Natural killer cell (primary cell): Measurements from ENCODE around the gene TMEM115. TPM values are rescaled to one million over a fixed set of nuclear protein-coding genes. Genes with fewer than 3 reads are reported as not detected.

ENCODE experiments used
- ATAC-seq, 3 donors: fragments of 150-1000 bp in 2 of 3; fragments of 200-7000 bp in 1 of 3; cut with Tn5 transposase; 1 replicate in 1 of 3; 2 replicates in 2 of 3; pipeline ENCODE4 v1.10.0; 2021; ENCODE audit warnings: mild to moderate bottlenecking in 2 of 3, moderate library complexity in 2 of 3
- DNase-seq, 2 donors: peaks; one replicate each; pipeline versions ENCODE4 v3.0.0 to v3.0.0-alpha.2; 2013 to 2021; ENCODE audit warnings: mixed read lengths in 1 of 2
- H3K27ac ChIP-seq: one replicate; pipeline ENCODE4 v1.5.1; 2013; ENCODE audit warnings: mild to moderate bottlenecking, low read length
- H3K27me3 ChIP-seq: one replicate; pipeline ENCODE4 v1.6.1; 2013; ENCODE audit warnings: low read length; ENCODE audit not compliant: control insufficient read depth, insufficient read depth
- H3K36me3 ChIP-seq: one replicate; pipeline ENCODE4 v1.6.1; 2013; ENCODE audit warnings: low read length; ENCODE audit not compliant: control insufficient read depth, insufficient read depth
- H3K4me1 ChIP-seq: one replicate; pipeline ENCODE4 v1.6.1; 2013; ENCODE audit warnings: low read length; ENCODE audit not compliant: control insufficient read depth, insufficient read depth
- H3K4me3 ChIP-seq: one replicate; pipeline ENCODE4 v1.5.1; 2013; ENCODE audit warnings: low read length
- H3K9me3 ChIP-seq: one replicate; pipeline ENCODE4 v1.6.1; 2013; ENCODE audit warnings: low read length; ENCODE audit not compliant: control insufficient read depth, insufficient read depth
- H3K27ac Mint-ChIP-seq, 2 donors: one replicate each; pipeline ENCODE4 v1.8.0; 2022; ENCODE audit warnings: mild to moderate bottlenecking in 2 of 2, mixed read lengths in 2 of 2, moderate library complexity in 1 of 2
- H3K27me3 Mint-ChIP-seq, 2 donors: one replicate each; pipeline ENCODE4 v1.8.0; 2022; ENCODE audit warnings: low read depth in 2 of 2, mixed read lengths in 2 of 2
- H3K36me3 Mint-ChIP-seq: one replicate; pipeline ENCODE4 v1.8.0; 2022; ENCODE audit warnings: mixed read lengths
- H3K4me1 Mint-ChIP-seq, 2 donors: one replicate each; pipeline ENCODE4 v1.8.0; 2022; ENCODE audit warnings: mixed read lengths in 2 of 2
- H3K4me3 Mint-ChIP-seq: one replicate; pipeline ENCODE4 v1.8.0; 2022; ENCODE audit warnings: mild to moderate bottlenecking, moderate library complexity, mixed read lengths
- H3K9me3 Mint-ChIP-seq, 2 donors: one replicate each; pipeline ENCODE4 v1.8.0; 2022; ENCODE audit warnings: mixed read lengths in 2 of 2
- WGBS: methylation state at CpG from one replicate; pipeline ENCODE4 v1.1.7; 2013; ENCODE audit warnings: missing lambda C conversion rate; ENCODE audit not compliant: insufficient coverage; 5-methylcytosine and 5-hydroxymethylcytosine counted together
- intact Hi-C: fragments of 100-400 bp; cut with micrococcal nuclease; formaldehyde crosslinking; loops from one replicate; pipeline ENCODE4 v1.14.2; 2022
- total RNA-seq, 4 donors: library from RNA; stranded (reverse); fragments of 120-200 nt in 1 of 4; gene quantifications; one replicate each; pipeline versions ENCODE4 v1.2.3 to v1.2.4, GENCODE V29; 2013 to 2022
- TF ChIP-seq, protein P1 (sequence below): fragments of 200-600 bp; IDR thresholded peaks from one replicate; pipeline ENCODE4 v1.8.0; 2022; ENCODE audit warnings: antibody characterized with exemption

The TMEM115 gene
- total RNA-seq, 3 donors from 2014 or later (not counting 1 experiment from before 2014, with no cell fraction given), result 15.3 to 24.3 (median 22.7) TPM

DNA sequence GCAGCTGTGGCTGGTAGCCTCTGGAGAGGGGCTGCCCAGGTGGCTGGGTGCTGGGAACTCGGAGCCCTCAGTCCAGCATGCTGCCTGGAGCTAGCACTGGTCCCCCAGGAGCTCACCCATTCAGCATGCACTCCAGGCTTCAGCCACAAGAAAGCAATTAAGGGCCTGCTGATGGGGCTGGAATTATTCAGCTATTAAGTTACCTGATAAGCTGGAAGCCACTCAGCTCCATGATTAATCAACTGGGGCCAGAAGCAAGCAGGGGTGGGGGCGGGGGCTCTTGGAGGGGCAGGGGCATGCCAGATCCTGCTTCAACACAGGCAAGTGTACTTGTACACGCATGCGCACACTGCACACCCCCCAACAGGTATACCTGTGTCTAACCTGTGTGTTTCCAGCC is 22.1 kb upstream of the TMEM115 start:
- TF ChIP-seq, protein P1, sequence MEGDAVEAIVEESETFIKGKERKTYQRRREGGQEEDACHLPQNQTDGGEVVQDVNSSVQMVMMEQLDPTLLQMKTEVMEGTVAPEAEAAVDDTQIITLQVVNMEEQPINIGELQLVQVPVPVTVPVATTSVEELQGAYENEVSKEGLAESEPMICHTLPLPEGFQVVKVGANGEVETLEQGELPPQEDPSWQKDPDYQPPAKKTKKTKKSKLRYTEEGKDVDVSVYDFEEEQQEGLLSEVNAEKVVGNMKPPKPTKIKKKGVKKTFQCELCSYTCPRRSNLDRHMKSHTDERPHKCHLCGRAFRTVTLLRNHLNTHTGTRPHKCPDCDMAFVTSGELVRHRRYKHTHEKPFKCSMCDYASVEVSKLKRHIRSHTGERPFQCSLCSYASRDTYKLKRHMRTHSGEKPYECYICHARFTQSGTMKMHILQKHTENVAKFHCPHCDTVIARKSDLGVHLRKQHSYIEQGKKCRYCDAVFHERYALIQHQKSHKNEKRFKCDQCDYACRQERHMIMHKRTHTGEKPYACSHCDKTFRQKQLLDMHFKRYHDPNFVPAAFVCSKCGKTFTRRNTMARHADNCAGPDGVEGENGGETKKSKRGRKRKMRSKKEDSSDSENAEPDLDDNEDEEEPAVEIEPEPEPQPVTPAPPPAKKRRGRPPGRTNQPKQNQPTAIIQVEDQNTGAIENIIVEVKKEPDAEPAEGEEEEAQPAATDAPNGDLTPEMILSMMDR, result no peak
- no peaks in the 10 kb centered on the region for H3K4me1 ChIP-seq
- Mint-ChIP-seq H3K27me3 (no peaks in the 10 kb centered on the region), H3K4me1 (peaks cover 0 to 18% of the 10 kb centered on the region in 2 donors), H3K27ac (no peak overlapping the region), H3K36me3 (no peaks in the 10 kb centered on the region), H3K4me3 (no peak overlapping the region), H3K9me3 (no peaks in the 10 kb centered on the region)
- WGBS, result 78% methylated on average over 4 of the region's 4 CpGs
- H3K36me3 ChIP-seq, result no peaks in the 10 kb centered on the region
- no peaks in the 10 kb centered on the region for H3K9me3 ChIP-seq
- H3K27ac ChIP-seq, result no peak overlapping the region
- intact Hi-C loops, result no loop called here
- no peak for DNase-seq
- no peak overlapping the region for H3K4me3 ChIP-seq
- ATAC-seq, result no peak
- H3K27me3 ChIP-seq, result no peaks in the 10 kb centered on the region

DNA sequence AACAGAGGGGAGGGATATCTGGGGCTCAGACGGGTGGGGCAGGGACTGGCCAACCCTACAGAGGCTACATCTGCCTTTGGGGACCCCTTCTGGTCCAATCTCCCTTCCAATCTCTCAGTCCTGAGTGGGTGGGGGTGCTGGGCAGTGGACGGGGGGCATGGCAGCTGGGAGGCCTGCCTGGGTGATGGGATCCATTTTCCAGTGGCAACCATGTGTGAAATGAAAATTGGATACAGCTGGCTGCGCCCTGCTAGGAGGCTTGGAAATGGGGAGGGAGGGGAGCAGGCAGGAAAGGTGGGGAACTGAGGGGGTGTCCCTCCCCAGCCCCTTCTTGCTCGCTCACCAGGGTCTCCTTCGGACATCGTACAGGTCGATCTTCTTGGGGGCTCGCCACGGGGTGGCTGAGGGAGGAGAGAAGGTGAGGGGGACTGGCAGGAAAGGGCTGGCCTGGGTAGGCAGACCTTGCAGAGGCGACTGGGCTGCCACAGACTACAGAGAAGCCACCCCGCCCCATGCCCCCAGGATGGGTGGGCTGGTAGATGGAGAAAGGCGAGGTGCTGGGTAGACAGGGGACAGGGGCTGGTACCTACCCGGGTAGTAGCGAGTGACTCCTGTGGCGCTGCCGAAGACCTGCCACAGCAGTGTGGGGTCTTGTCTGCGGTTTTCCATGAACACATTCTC is 21.2 kb upstream of the TMEM115 start:
- WGBS, result 91% methylated on average over 17 of the region's 17 CpGs

DNA sequence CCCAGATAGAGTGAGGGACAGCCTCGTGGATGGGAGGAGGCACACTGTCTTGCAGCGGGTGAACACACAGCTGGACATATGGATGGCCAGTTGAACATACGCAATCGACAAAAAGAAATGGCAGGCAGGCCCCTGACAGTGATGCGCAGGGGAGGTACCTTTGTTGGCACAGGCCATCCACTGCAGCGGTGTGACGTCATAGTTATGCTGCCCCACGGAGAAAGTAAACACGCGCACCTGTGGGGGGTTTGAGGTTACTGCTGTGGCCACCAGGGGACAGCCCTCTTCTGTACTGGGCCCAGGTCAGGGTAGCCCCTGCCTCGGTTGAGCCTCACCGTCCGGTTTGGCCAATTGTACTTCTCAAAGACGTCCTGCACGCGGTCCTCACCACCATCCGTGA is 19.4 kb upstream of the TMEM115 start:
- Mint-ChIP-seq H3K4me1 (peaks cover 0 to 12% of the 10 kb centered on the region in 2 donors), H3K27me3 (no peaks in the 10 kb centered on the region), H3K4me3 (no peak overlapping the region), H3K27ac (no peak overlapping the region), H3K9me3 (no peaks in the 10 kb centered on the region), H3K36me3 (no peaks in the 10 kb centered on the region)
- ATAC-seq (no peak), DNase-seq (no peak)
- Histone ChIP-seq H3K9me3 (no peaks in the 10 kb centered on the region), H3K4me1 (no peaks in the 10 kb centered on the region), H3K36me3 (no peaks in the 10 kb centered on the region), H3K4me3 (no peak overlapping the region), H3K27me3 (no peaks in the 10 kb centered on the region), H3K27ac (no peak overlapping the region)
- 96% methylated on average over 17 of the region's 17 CpGs for WGBS
- TF ChIP-seq, protein P1, result no peak
- intact Hi-C loops, result no loop called here

More for the DNA sequence above, 21.2 kb upstream of the TMEM115 start:
- no peaks in the 10 kb centered on the region for H3K27me3 ChIP-seq
- Mint-ChIP-seq H3K4me1 (peaks cover 0 to 18% of the 10 kb centered on the region in 2 donors), H3K27ac (no peak overlapping the region), H3K36me3 (no peaks in the 10 kb centered on the region), H3K9me3 (no peaks in the 10 kb centered on the region), H3K27me3 (no peaks in the 10 kb centered on the region), H3K4me3 (no peak overlapping the region)
- DNase-seq (no peak), ATAC-seq (no peak)
- no peak overlapping the region for H3K27ac ChIP-seq
- H3K36me3 ChIP-seq, result no peaks in the 10 kb centered on the region
- H3K4me1 ChIP-seq, result no peaks in the 10 kb centered on the region
- TF ChIP-seq, protein P1, result no peak
- intact Hi-C loops, result no loop called here
- no peak overlapping the region for H3K4me3 ChIP-seq
- H3K9me3 ChIP-seq, result no peaks in the 10 kb centered on the region

DNA sequence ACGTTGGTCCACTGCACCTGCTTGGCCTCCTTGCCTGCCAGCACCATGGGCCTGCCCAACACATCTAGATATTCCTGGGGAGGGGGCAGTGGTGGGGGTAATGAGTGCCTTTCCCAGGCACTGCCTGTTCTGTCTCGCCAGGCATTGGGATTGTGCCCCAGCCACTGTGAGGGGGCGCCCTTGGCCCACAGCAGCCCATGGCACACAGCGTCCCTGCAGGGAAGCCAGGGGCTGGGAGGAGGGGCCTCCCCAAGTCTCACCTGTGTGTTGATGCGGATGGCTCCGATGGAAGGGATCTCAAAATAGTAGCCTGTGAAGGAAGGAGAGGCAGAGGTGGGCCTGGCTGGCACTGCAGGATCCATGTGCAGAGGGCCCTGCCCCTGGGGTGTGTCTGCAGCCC is 18.7 kb upstream of the TMEM115 start:
- Histone ChIP-seq H3K27ac (no peak overlapping the region), H3K36me3 (no peaks in the 10 kb centered on the region), H3K4me1 (no peaks in the 10 kb centered on the region), H3K4me3 (no peak overlapping the region), H3K27me3 (no peaks in the 10 kb centered on the region), H3K9me3 (no peaks in the 10 kb centered on the region)
- Mint-ChIP-seq H3K4me3 (no peak overlapping the region), H3K27me3 (no peaks in the 10 kb centered on the region), H3K36me3 (no peaks in the 10 kb centered on the region), H3K4me1 (peaks cover 0 to 15% of the 10 kb centered on the region in 2 donors), H3K9me3 (no peaks in the 10 kb centered on the region), H3K27ac (no peak overlapping the region)
- TF ChIP-seq, protein P1, result no peak
- no peak for DNase-seq
- no peak for ATAC-seq
- intact Hi-C loops, result no loop called here
- WGBS, result 91% methylated on average over 6 of the region's 6 CpGs
